DND-41 (cell line): Measurements from ENCODE around the gene KCNJ15.

Experiments used
- EZH2 ChIP-seq: IDR thresholded peaks from 3 replicates; pipeline ENCODE4 v1.6.1; 2012; ENCODE audit warnings: borderline replicate concordance, low read depth, mild to moderate bottlenecking, moderate library complexity, low read length, inconsistent platforms; ENCODE audit not compliant: severe bottlenecking
- TF ChIP-seq, protein P1 (sequence below): IDR thresholded peaks from 2 replicates; pipeline ENCODE4 v1.5.1; 2012; ENCODE audit warnings: borderline replicate concordance, low read length, moderate library complexity, mild to moderate bottlenecking; ENCODE audit not compliant: poor library complexity, severe bottlenecking; ENCODE audit errors: extremely low read depth

DNA sequence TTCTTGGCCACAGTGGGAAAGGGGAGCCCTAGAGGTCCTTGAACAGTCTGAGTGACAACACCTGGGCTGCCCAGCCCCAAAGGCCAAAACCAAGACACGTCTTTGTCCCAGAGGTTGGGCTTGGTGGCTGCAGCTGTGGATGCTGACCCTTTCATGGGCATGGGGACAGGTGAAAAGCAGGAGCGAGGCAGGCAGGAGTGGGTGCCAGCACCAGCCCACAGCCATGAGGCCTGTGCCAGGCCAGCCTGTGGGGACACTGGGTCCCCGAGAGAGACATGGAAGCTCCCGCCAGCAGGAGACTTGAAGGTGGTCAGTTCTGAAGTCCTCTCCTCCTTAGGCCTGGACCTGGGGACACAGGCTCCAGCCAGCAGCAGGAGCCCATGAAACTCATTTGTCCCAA, 98.6 kb downstream of the KCNJ15 start:
- TF ChIP-seq, protein P1, sequence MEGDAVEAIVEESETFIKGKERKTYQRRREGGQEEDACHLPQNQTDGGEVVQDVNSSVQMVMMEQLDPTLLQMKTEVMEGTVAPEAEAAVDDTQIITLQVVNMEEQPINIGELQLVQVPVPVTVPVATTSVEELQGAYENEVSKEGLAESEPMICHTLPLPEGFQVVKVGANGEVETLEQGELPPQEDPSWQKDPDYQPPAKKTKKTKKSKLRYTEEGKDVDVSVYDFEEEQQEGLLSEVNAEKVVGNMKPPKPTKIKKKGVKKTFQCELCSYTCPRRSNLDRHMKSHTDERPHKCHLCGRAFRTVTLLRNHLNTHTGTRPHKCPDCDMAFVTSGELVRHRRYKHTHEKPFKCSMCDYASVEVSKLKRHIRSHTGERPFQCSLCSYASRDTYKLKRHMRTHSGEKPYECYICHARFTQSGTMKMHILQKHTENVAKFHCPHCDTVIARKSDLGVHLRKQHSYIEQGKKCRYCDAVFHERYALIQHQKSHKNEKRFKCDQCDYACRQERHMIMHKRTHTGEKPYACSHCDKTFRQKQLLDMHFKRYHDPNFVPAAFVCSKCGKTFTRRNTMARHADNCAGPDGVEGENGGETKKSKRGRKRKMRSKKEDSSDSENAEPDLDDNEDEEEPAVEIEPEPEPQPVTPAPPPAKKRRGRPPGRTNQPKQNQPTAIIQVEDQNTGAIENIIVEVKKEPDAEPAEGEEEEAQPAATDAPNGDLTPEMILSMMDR = no peak
- no peak for TF ChIP-seq EZH2
